Neural progenitor cell (in vitro differentiated cells): ENCODE measurements around the gene PRDM2.

Experiments
- EZH2 ChIP-seq: fragments of 200-600 bp; sonication (generic); IDR thresholded peaks from 2 replicates; pipeline ENCODE4 v1.6.1; 2017; ENCODE audit warnings: antibody characterized with exemption, mild to moderate bottlenecking, moderate library complexity
- TF ChIP-seq, protein P1 (sequence below): fragments of 200-600 bp; sonication (generic); IDR thresholded peaks from 2 replicates; pipeline ENCODE4 v1.5.1; 2017; ENCODE audit warnings: antibody characterized with exemption, mild to moderate bottlenecking

DNA sequence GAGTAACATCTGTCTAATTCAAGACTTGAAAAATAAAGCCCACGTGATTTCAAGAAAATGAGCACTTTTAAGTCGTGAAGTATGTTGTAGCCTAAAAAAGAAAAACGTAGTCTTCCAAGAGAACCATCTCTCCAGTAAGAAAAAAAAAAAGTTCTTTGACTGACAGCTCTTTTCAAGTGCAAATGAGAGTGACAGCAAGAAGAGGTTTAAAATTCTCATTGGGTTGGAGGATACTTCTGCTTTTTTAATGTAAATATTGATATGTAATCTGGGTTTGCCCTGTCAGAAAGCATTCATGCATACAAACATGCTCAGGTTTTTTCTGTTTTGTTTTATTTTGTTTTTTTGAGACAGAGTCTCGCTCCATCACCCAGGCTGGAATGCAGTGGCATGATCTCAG lies 32.3 kb upstream of the PRDM2 start:
- TF ChIP-seq EZH2: no peak
- TF ChIP-seq, protein P1, sequence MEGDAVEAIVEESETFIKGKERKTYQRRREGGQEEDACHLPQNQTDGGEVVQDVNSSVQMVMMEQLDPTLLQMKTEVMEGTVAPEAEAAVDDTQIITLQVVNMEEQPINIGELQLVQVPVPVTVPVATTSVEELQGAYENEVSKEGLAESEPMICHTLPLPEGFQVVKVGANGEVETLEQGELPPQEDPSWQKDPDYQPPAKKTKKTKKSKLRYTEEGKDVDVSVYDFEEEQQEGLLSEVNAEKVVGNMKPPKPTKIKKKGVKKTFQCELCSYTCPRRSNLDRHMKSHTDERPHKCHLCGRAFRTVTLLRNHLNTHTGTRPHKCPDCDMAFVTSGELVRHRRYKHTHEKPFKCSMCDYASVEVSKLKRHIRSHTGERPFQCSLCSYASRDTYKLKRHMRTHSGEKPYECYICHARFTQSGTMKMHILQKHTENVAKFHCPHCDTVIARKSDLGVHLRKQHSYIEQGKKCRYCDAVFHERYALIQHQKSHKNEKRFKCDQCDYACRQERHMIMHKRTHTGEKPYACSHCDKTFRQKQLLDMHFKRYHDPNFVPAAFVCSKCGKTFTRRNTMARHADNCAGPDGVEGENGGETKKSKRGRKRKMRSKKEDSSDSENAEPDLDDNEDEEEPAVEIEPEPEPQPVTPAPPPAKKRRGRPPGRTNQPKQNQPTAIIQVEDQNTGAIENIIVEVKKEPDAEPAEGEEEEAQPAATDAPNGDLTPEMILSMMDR: no peak
